ENCODE results near the gene SPATS2L.

GRCh38 chr2:200435379-200435778 is 128.9 kb downstream of the SPATS2L start:
- no peak for TF ChIP-seq CTCF (IDR thresholded peaks at IDR 0.05)
- no peak for TF ChIP-seq POLR2A (IDR thresholded peaks at IDR 0.05)
